K562 (cell line): ENCODE results near the gene SERTAD1. TPM values are rescaled to one million over a fixed set of nuclear protein-coding genes. Genes with fewer than 3 reads are reported as not detected.

Experiments used
- ATF1 ChIP-seq, 2 experiments: fragments of 450-650 bp in 1 of 2; IDR thresholded peaks; 2 replicates each; pipeline ENCODE4 v1.6.1; 2016; ENCODE audit warnings: missing compliant biosample characterization in 1 of 2, missing genetic modification characterization in 1 of 2
- BRCA1 ChIP-seq, 2 experiments: fragments of 450-650 bp in 1 of 2; sonication (generic) in 1 of 2; formaldehyde crosslinking in 1 of 2; IDR thresholded peaks; 2 replicates each; pipeline versions ENCODE4 v1.5.0 to v1.6.1; 2017 to 2020; ENCODE audit warnings: mild to moderate bottlenecking in 1 of 2, missing genetic modification reagents in 1 of 2
- FOXA1 ChIP-seq: fragments of 450-650 bp; IDR thresholded peaks from 2 replicates; pipeline ENCODE4 v1.6.1; 2016; ENCODE audit warnings: mild to moderate bottlenecking, borderline replicate concordance
- GTF2E2 ChIP-seq: fragments of 200-800 bp; sonication (Bioruptor generic); IDR thresholded peaks from 2 replicates; pipeline ENCODE4 v1.6.1; 2016; ENCODE audit warnings: missing genetic modification characterization, missing compliant biosample characterization
- HDAC2 ChIP-seq: fragments of 450-650 bp; IDR thresholded peaks from 2 replicates; pipeline ENCODE4 v1.6.1; 2016; ENCODE audit warnings: mild to moderate bottlenecking
- LEF1 ChIP-seq: fragments of 450-650 bp; IDR thresholded peaks from 2 replicates; pipeline ENCODE4 v1.6.1; 2016; ENCODE audit warnings: mild to moderate bottlenecking
- MBD2 ChIP-seq: sonication (generic); IDR thresholded peaks from 2 replicates; pipeline ENCODE4 v1.6.1; 2016; ENCODE audit warnings: low read depth, borderline replicate concordance
- MCM2 ChIP-seq: fragments of 450-650 bp; IDR thresholded peaks from 2 replicates; pipeline ENCODE4 v1.6.1; 2017; ENCODE audit warnings: low read depth, mild to moderate bottlenecking
- NFRKB ChIP-seq: fragments of 450-650 bp; IDR thresholded peaks from 2 replicates; pipeline ENCODE4 v1.6.1; 2016; ENCODE audit warnings: low read depth
- PHF21A ChIP-seq: fragments of 450-650 bp; IDR thresholded peaks from 2 replicates; pipeline ENCODE4 v1.6.1; 2017; ENCODE audit warnings: low read depth, borderline replicate concordance
- PRPF4 ChIP-seq: fragments of 200-400 bp; formaldehyde crosslinking; IDR thresholded peaks from one replicate; pipeline ENCODE4 v1.6.1; 2017; ENCODE audit warnings: low read length, low read depth, mild to moderate bottlenecking; ENCODE audit not compliant: insufficient read depth, poor library complexity, severe bottlenecking
- SMARCE1 ChIP-seq: fragments of 450-650 bp; IDR thresholded peaks from 2 replicates; pipeline ENCODE4 v1.7.1; 2016; ENCODE audit warnings: mild to moderate bottlenecking
- SNIP1 ChIP-seq: fragments of 450-650 bp; IDR thresholded peaks from 2 replicates; pipeline ENCODE4 v1.7.1; 2017; ENCODE audit warnings: low read depth, mild to moderate bottlenecking
- ZBTB17 ChIP-seq: fragments of 450-650 bp; formaldehyde crosslinking; IDR thresholded peaks from 2 replicates; pipeline ENCODE4 v1.4.0; 2020; ENCODE audit warnings: mild to moderate bottlenecking
- ZBTB34 ChIP-seq: fragments of 250-450 bp; sonication (Bioruptor Pico); IDR thresholded peaks from 2 replicates; pipeline ENCODE4 v1.8.0; 2021; ENCODE audit warnings: mild to moderate bottlenecking, moderate library complexity
- ZFX ChIP-seq: sonication (generic); formaldehyde crosslinking; IDR thresholded peaks from 2 replicates; pipeline ENCODE4 v1.8.0; 2022; ENCODE audit warnings: mild to moderate bottlenecking, missing genetic modification reagents, moderate library complexity
- ZNF3 ChIP-seq: fragments of 250-450 bp; sonication (Bioruptor Pico); IDR thresholded peaks from 2 replicates; pipeline ENCODE4 v1.5.0; 2021; ENCODE audit warnings: mild to moderate bottlenecking, moderate library complexity
- ZNF384 ChIP-seq: IDR thresholded peaks from 2 replicates; pipeline ENCODE4 v1.6.1; 2012; ENCODE audit warnings: low read depth, low read length, improper control_type of control experiment
- polyA plus RNA-seq, 8 experiments: library from polyadenylated mRNA; depleted of rRNA in 4 of 8; stranded (reverse) in 5 of 8; unstranded in 3 of 8; fragments of >200 nt; fragmentation: Nextera tagmentation in 2 of 8; fragmentation: Illumina TruSeq in 1 of 8; extraction: Ambion mirVana in 2 of 8; extraction: Trizol in 1 of 8; gene quantifications; 2 replicates each; pipeline versions ENCODE4 v1.2.1 to v1.2.3, GENCODE V29; 2011 to 2014; ENCODE audit warnings: inconsistent platforms in 1 of 8, missing spikeins in 1 of 8
- total RNA-seq, 7 experiments: library from RNA; depleted of rRNA in 6 of 7; stranded (reverse); fragments of >200 nt in 6 of 7; fragmentation: Illumina TruSeq in 2 of 7; extraction: Trizol in 2 of 7; gene quantifications; 2 replicates each; pipeline versions ENCODE4 v1.2.1 to v1.2.3, GENCODE V29; 2011 to 2021; ENCODE audit warnings: low replicate concordance in 1 of 7
- TF ChIP-seq, protein P1 (sequence below): fragments of 200-800 bp; sonication (Bioruptor generic); IDR thresholded peaks from 2 replicates; pipeline ENCODE4 v1.6.1; 2016; ENCODE audit warnings: missing genetic modification characterization, missing compliant biosample characterization
- TF ChIP-seq, protein P2 (sequence below): IDR thresholded peaks from 2 replicates; pipeline ENCODE4 v1.6.1; 2011; ENCODE audit warnings: borderline replicate concordance, low read depth, mild to moderate bottlenecking, moderate library complexity, low read length; ENCODE audit not compliant: insufficient read depth, poor library complexity, severe bottlenecking

The SERTAD1 gene
- total and polyA plus RNA-seq, 9 of the 15 experiments (the other 6 are each of a cell fraction or from before 2014, with no cell fraction given) = 0.15 to 8.7 (median 4.9) TPM

DNA sequence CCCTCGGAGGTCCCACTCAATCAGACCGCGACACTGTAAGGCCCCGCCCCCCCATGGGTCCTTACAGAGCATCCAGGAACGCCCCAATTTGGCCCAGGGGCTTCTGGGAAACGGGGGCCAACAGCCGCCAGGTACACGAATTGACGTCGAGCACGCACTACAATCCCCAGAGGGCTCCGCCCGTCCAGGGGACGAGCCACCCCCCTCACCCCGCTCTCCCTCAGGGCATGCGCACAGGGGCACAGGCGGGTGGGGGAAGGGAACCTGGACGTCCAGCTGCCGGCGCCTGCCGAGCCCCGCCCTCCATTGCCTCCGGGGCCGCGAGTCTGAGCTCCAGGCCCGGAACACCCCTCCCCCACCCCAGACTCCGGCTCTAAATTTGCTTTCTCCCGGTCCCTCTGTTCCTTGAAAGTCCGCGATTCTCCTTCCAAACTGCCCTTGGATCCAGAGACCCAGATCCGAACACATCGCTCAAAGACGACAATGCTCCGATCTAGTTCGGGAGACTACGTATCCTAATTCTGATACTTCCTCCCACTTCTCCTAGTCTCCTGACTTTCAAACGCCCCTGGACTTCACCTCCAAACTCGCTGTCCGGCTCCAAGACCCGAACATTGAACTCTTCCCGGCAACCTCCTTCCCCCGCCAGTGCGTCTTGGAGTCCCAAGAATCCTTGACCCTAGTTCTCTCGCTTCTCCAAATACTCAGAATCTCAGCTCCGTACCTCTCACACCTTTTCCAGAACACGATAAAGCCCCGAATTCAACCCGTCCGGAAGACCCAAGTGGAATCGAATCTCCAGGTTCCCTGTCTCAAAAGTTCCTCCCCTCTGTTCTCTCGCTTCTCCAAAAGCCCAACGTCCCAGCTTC, 17.6 kb upstream of the SERTAD1 start (continued):
- TF ChIP-seq ZNF384 (no peak), PHF21A (no peak), ZFX (CRISPR knock-in tag) (no peak), ZNF3 (CRISPR knock-in tag) (no peak), NFRKB (peak; percentile 95), MCM2 (no peak), GTF2E2 (tag) (peak; percentile 57; the same call in 1 of the 2 replicates), LEF1 (peak; percentile 81), ZBTB34 (no peak), MBD2 (peak; percentile 77), ZBTB17 (CRISPR knock-in tag) (peak; percentile 56; the same call in 1 of the 2 replicates), SNIP1 (peak; percentile 6; the same call in 1 of the 2 replicates), FOXA1 (no peak), PRPF4 (peak; percentile 76), ATF1 (CRISPR knock-in tag; IDR thresholded peaks at IDR 0.05) (peak; percentile 45; the same call in 1 of the 2 replicates), ATF1 (tag; IDR thresholded peaks at IDR 0.05) (peak; percentile 92), HDAC2 (no peak), BRCA1 (IDR thresholded peaks at IDR 0.05) (no peak), BRCA1 (CRISPR knock-in tag; IDR thresholded peaks at IDR 0.05) (no peak), SMARCE1 (peak; percentile 73)
- TF ChIP-seq, protein P1, sequence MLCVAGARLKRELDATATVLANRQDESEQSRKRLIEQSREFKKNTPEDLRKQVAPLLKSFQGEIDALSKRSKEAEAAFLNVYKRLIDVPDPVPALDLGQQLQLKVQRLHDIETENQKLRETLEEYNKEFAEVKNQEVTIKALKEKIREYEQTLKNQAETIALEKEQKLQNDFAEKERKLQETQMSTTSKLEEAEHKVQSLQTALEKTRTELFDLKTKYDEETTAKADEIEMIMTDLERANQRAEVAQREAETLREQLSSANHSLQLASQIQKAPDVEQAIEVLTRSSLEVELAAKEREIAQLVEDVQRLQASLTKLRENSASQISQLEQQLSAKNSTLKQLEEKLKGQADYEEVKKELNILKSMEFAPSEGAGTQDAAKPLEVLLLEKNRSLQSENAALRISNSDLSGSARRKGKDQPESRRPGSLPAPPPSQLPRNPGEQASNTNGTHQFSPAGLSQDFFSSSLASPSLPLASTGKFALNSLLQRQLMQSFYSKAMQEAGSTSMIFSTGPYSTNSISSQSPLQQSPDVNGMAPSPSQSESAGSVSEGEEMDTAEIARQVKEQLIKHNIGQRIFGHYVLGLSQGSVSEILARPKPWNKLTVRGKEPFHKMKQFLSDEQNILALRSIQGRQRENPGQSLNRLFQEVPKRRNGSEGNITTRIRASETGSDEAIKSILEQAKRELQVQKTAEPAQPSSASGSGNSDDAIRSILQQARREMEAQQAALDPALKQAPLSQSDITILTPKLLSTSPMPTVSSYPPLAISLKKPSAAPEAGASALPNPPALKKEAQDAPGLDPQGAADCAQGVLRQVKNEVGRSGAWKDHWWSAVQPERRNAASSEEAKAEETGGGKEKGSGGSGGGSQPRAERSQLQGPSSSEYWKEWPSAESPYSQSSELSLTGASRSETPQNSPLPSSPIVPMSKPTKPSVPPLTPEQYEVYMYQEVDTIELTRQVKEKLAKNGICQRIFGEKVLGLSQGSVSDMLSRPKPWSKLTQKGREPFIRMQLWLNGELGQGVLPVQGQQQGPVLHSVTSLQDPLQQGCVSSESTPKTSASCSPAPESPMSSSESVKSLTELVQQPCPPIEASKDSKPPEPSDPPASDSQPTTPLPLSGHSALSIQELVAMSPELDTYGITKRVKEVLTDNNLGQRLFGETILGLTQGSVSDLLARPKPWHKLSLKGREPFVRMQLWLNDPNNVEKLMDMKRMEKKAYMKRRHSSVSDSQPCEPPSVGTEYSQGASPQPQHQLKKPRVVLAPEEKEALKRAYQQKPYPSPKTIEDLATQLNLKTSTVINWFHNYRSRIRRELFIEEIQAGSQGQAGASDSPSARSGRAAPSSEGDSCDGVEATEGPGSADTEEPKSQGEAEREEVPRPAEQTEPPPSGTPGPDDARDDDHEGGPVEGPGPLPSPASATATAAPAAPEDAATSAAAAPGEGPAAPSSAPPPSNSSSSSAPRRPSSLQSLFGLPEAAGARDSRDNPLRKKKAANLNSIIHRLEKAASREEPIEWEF = no peak
- TF ChIP-seq, protein P2, sequence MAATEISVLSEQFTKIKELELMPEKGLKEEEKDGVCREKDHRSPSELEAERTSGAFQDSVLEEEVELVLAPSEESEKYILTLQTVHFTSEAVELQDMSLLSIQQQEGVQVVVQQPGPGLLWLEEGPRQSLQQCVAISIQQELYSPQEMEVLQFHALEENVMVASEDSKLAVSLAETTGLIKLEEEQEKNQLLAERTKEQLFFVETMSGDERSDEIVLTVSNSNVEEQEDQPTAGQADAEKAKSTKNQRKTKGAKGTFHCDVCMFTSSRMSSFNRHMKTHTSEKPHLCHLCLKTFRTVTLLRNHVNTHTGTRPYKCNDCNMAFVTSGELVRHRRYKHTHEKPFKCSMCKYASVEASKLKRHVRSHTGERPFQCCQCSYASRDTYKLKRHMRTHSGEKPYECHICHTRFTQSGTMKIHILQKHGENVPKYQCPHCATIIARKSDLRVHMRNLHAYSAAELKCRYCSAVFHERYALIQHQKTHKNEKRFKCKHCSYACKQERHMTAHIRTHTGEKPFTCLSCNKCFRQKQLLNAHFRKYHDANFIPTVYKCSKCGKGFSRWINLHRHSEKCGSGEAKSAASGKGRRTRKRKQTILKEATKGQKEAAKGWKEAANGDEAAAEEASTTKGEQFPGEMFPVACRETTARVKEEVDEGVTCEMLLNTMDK = no peak
